HuH-7.5 (cell line): ENCODE results near the gene NDE1.
"Not testable (repeated sequence)": the region's sequence is repeated elsewhere in the genome, so short reads cannot be mapped to it uniquely, and the experiment has no call there.

Experiments used
- DNase-seq: peaks from one replicate; pipeline ENCODE4 v3.0.0; 2011; ENCODE audit warnings: low spot score

NDE1 gene

DNA sequence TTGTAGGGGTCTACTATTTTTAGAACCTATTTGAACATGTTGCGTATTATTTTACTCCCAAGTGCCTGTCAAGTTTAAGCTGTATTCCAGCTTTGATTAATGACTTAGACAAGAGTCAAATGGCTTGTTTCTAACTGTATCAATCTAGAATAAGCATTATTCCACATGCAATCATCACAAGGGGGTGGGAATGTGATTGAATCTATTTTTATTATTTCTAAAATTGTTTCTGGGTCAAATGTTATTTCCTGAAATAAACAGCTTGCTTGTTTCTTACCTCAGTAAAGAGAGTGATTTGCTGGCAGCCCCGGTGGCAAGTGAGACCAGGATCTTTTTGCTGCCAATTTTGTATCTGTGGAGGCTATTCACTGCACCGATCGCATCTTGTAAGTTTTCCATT, 28.6 kb upstream of the NDE1 start:
- no peak for DNase-seq

DNA sequence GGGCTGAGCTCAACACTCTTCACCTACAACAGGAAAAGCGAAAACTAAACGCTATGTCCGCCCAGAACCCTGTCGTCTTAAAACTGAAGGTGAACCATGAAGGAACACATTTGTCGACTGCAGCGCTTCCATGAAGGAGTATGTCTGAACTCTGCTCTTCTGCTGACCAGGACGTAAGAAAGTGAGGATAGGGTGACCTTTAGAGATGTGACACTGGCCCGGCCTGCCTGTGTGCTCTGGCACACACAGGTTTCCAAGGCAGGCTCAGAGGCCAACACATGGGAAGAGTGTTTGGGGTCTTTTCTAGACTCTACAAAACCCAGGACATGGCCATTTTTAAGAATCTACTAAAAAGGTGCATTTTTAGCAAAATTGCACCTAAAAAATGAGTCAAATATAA, 28.2 kb upstream of the NDE1 start:
- DNase-seq: no peak

- DNase-seq: no peak
These were observed 18.2 kb upstream of the NDE1 start for GRCh38 chr16:15631730-15632409.

GRCh38 chr16:15635926-15636325, 14.1 kb upstream of the NDE1 start:
- DNase-seq: no peak

DNA sequence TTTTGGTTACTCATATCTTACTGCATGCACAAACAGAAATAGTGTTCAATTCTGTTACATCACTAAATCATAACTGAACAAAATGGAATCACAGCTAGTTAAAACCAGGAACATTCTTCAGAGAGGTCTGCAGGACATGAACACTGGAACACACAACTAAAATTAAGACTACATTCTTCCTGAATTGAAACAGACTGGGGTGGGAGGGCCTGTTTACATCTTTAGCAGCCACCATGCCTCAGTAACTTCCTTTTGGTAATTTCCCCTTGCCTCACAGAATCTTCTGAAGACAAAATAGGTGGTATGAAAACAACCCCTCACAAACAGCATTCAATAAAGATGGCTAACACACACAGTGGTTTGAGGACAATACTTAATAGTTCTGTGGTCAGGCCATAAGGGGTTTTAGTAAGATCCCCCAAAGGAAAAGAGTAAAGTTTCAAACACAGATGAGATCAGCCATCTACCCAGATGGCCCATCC, 13.6 kb upstream of the NDE1 start:
- DNase-seq: no peak

DNA sequence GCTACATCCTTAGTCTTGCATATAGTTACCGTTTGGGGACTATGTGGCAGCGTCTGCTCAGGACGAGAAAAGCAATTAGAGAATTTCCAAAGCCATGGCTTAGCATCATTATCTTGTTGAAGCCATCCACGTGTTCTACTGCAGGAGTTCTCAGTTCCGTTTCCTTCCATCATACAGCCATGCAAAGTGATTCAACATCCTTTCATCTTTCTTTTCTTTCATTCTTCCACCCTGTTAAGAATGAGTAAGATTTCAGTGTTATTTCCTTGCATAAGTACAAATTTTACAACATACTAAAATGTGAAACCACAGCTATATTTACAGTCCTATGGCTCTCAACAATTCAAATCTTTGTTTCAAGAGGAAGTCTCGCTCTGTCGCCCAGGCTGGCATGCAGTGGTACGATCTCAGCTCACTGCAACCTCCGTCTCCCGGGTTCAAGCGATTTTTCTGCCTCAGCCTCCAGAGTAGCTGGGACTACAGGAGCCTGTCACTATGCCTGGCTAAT, 10.9 kb upstream of the NDE1 start:
- no peak for DNase-seq

DNA sequence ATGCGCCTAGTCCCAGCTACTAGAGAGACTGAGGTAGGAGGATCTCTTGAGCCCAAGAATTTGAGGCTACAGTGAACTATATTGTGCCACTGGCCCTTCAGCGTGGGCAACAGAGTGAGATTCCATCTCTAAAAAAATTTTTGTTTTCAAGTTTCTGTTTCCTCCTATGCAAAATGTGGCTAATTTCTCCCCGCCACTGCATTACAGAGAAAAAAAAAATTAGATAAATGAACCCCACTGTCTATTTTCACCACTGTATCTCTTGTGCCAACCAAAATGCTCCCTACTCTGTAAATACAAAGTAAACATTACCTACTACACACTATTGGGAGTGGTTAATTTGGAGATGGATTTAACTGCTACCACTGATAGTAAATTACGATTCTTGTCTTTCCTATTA, 9.1 kb upstream of the NDE1 start:
- no peak for DNase-seq

DNA sequence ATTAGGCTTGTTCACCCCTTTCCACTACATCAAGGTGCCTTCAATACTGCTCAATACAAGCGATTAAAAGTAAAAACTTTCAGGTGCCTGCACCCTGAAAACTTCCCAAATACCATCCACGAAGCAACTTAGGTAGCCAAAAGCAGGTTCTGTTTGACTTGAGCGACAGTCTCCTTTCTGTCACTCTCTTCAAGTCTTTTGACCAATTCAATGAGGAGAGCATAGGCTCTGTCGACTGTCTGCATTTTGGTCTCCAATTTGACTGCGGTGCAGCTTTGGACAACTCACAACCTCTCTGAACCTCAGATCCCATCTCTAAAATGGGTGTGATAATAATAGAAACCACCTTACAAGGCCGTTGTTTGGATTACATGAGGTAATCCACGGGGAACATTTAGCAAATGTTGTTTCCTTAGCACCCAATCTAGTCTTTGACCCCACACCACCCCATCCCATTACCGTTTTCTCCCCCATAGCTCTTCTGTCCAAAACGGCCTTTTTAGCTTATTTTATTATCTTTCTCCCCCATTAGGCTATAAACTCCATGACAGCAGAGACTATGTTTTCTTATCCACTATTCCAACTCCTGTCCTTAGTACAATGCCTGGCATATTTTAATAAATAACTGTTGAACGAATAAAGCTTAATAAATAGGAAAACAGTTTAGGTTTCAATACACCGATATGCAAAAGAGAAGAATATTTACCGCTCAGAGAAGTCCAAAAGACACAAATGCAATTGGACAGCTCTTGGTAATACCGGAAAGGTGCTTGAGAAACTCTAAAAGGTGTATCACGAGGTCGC, 8.1 kb upstream of the NDE1 start:
- DNase-seq: no peak

GRCh38 chr16:15642557-15643047, 7.4 kb upstream of the NDE1 start:
- DNase-seq: no peak

- DNase-seq: peak; percentile 39
These were observed 6.7 kb upstream of the NDE1 start, which contains the start of gene MARF1 for GRCh38 chr16:15643048-15643945. TSS of gene MARF1 (minus strand) at chr16:15643154. CDS start at chr16:15639233, 3,921 bp downstream.

DNA sequence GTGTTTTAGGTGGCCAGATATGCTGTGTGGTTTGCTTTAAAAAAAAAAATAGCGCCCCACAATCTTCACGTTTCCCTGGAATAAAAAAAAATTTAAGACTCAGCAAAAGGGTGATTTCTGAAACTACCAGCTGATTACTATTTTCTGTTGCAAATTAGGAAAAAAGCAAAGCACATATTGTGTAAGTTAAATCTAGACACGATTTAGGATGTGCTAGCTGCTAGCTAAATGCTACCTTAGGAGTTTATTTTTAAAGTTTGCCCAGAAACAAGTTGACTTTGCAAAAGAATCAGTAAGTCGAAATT, 6.1 kb upstream of the NDE1 start:
- DNase-seq: no peak

GRCh38 chr16:15644267-15644961, 5.6 kb upstream of the NDE1 start:
- no peak for DNase-seq

- DNase-seq: not testable (repeated sequence)
These were observed 5.0 kb upstream of the NDE1 start for GRCh38 chr16:15644962-15645465.

DNA sequence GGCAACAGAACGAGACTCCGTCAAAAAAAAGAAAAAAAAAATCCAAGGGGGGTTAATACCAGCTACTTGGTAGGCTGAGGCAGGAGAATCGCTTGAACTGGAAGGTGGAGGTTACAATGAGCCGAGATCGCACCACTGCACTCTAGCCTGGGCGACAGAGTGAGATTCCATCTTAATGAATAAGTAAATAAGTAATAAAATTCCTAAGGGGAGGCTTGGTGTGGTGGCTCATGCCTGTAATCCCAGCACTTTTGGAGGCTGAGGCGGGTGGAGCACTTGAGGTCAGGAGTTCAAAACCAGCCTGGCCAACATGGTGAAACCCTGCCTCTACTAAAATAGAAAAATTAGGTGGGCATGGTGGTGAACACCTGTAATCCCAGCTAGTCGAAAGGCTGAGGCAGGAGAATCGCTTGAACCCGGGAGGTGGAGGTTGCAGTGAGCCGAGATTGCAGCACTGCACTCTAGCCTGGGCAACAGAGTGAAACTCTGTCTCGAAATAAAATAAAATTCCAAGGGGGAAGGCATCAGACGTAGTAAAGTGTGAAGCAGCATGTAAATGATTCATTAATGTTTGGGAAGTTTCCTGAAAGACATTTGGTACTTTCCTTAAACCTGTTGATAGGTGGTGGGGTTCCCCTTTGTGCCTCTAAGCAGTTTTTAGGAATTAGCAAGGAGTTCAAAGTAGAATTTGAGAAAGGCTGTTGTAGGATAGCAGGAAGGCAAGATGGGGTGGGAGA, 3.3 kb upstream of the NDE1 start:
- DNase-seq: not testable (repeated sequence)

DNA sequence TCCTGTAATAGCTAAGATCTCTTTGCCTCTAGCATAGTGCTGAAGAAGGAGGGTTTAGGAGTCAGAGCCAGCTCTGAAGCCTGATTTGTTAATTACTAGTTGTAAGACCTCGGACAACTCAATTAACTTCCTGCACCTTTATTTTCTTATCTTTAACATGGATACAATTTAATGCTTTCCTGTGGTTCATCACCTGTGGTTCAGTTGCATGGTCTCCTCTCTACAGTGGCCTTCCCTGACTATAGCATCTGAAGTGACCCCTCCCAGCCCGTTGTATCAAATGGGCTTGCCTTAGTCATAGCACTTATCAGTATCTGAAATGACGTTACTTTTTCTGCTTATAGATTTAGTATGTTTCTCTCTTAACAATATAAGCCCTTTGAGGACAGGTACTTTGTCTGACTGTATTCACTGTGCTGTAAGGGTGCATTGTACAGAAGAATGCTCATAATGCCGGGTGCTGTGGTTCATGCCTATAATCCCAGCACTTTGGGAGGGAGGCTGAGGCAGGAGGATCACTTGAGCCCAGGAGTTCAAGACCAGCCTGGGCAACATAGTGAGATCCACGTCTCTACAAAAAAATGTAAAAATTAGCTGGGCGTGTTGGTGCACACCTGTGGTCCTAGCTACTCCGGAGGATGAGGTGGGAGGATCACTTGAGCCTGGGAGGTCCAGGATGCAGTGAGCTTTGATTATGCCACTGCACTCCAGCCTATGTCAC, 2.6 kb upstream of the NDE1 start:
- no peak for DNase-seq

- no peak for DNase-seq
These were observed 1.8 kb upstream of the NDE1 start for GRCh38 chr16:15648135-15648730.

GRCh38 chr16:15649311-15649710, 734 bp upstream of the NDE1 start:
- not testable (repeated sequence) for DNase-seq

DNA sequence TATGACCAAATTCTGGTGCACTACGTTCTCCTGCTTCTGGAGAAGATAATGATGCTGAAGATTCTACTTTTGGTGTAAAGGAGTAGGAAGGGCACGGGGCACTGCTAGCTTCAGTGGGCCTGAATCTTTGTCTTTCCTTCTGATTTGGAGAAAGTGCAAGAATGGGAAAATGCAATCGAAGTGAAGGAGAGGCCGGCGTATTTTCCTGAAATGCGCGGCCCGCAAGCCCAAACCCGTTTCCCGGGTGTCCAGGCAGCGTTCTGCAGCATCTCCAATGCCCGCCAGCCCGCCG, 372 bp upstream of the NDE1 start:
- no peak for DNase-seq

DNA sequence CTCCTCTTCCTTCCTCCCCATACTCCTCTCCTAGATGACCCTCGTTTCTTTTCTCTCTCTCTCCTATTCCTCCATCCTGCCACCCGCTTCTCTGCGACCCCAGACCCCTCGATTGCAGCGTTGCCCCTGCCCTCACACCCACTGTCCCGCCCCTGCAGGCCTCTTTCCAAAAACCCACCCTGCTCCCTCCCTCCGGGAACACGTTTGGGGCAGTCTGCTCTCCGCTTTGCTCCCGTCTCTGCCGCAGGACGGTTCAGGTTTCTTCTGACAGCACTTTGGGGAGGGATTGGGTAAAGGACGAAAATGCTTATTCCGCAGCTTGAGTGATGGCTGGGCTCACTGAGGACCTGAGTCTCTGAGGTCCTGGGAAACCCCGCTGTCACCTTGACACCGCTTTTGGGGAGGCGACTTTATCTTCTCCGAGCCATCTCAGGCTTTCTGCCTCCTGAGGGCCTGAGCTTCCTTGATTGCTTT, 690 bp downstream of the NDE1 start:
- DNase-seq: no peak
